ENCODE data around the gene HYAL3. TPM values are rescaled to one million over a fixed set of nuclear protein-coding genes. Genes with fewer than 3 reads are reported as not detected.

Gene HYAL3
- total and polyA plus RNA-seq, 2 of the 8 experiments (the other 6 are each of a cell fraction or from before 2014, with no cell fraction given), result 3.2 to 12.2 TPM

DNA sequence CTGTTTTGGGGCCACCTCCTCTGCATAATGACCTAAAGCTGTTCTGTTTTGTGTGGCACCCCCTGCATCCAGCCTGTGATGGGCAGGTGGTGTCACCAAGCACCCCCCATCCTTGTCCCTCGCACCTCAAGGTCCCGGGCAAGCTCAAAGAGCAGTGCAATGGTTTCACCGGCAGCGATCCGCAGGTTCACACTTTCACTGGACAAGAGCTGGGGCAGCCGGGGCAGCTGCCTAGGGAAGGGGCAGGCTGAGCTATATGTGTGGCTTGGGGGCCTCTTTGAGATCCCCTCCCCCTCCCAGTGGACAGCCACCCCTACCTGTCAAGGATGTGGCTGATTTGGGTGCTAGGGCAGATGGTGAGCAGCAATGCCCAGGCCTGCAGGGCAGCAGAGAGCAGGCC lies 10.1 kb downstream of the HYAL3 start (continued):
- no peak for TF ChIP-seq GABPA (IDR thresholded peaks at IDR 0.05; ENCODE audit: borderline replicate concordance, insufficient read depth, low read length)
- TF ChIP-seq BRCA1 (IDR thresholded peaks at IDR 0.05; ENCODE audit: low read depth, low read length), result no peak
- no peak for TF ChIP-seq POU5F1 (IDR thresholded peaks at IDR 0.05; ENCODE audit: low read depth, low read length)
- no peak for TF ChIP-seq RFX5 (IDR thresholded peaks at IDR 0.05; ENCODE audit: borderline replicate concordance, low read depth, low read length)

All from H1 (cell line).